ENCODE data around the gene LGI4. TPM values are rescaled to one million over a fixed set of nuclear protein-coding genes. Genes with fewer than 3 reads are reported as not detected.

Gene LGI4
- total RNA-seq, 1 donor from 2014 or later: 8.1 TPM

- no peak for DNase-seq (ENCODE audit: low spot score)
- intact Hi-C loops (cut with DNase I): no loop called here
These were observed 58.9 kb downstream of the LGI4 start for GRCh38 chr19:35076026-35076370.

- intact Hi-C loops (cut with DNase I): no loop called here
- no peak for DNase-seq (ENCODE audit: low spot score)
These were observed 59.4 kb downstream of the LGI4 start for GRCh38 chr19:35075202-35076025.

Other genes starting within 250 kb of the LGI4 start
- 2.4 TPM for gene ZNF30, start 208.2 kb downstream of the LGI4 start, total RNA-seq
- gene ZNF792, start 170.8 kb downstream of the LGI4 start, total RNA-seq: 4.0 TPM
- gene GRAMD1A, start 134.7 kb downstream of the LGI4 start, total RNA-seq: 38.3 TPM
- gene SCN1B, start 104.6 kb downstream of the LGI4 start, total RNA-seq: 58.7 TPM
- 4.9 TPM for gene HPN, start 93.3 kb downstream of the LGI4 start, total RNA-seq
- not detected for gene FXYD3, start 19.2 kb downstream of the LGI4 start, total RNA-seq
- gene FXYD1, start 3.8 kb upstream of the LGI4 start, total RNA-seq: 613 TPM
- gene FXYD7, start 8.2 kb upstream of the LGI4 start, total RNA-seq: not detected
- 19.0 TPM for gene FXYD5, start 19.7 kb upstream of the LGI4 start, total RNA-seq
- gene FAM187B, start 93.7 kb upstream of the LGI4 start, total RNA-seq: not detected
- gene LSR, start 113.9 kb upstream of the LGI4 start, total RNA-seq: 3.4 TPM
- gene USF2, start 133.9 kb upstream of the LGI4 start, total RNA-seq: 174 TPM
- not detected for gene HAMP, start 147.5 kb upstream of the LGI4 start, total RNA-seq
- gene MAG, start 157.1 kb upstream of the LGI4 start, total RNA-seq: not detected
- 0.70 TPM for gene CD22, start 194.1 kb upstream of the LGI4 start, total RNA-seq
- gene FFAR1, start 212.8 kb upstream of the LGI4 start, total RNA-seq: not detected
- gene FFAR3, start 223.4 kb upstream of the LGI4 start, total RNA-seq: not detected
- gene GPR42, start 236.0 kb upstream of the LGI4 start, total RNA-seq: not detected